Endometrium (tissue), 2 donors: ENCODE results near the gene B3GNT9.

Source experiments
- FAIRE-seq: peaks from 2 replicates; lab custom pipeline; 2012; peaks lifted over from hg19 to GRCh38; lab: Jason Lieb, UNC
- donor health status: control.
- donor health status: control.

B3GNT9 gene

GRCh38 chr16:67166598-67167168, 15.9 kb upstream of the B3GNT9 start:
- no peak for FAIRE-seq

DNA sequence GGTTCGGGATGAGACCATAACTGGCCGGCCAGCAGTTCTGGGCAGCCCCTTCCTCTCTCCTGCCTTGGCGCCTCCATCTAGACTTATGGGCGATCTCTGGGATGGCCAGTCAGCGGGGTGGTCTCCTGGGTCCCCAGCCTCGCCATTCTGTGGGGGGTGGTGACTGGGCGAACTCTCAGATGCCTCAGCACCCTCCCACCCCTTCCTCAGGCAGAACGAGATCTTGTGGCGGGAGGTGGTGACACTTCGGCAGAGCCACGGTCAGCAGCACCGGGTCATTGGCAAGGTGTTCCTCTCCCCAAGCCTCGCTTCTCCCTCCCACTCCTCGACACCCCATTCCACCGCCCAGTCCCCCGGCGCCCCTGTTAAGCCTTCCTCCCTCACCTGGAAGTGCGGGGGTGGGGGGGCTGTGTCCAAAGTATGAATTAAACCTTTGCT, 15.3 kb upstream of the B3GNT9 start:
- FAIRE-seq, result no peak

GRCh38 chr16:67165121-67166078, 14.6 kb upstream of the B3GNT9 start:
- no peak for FAIRE-seq

DNA sequence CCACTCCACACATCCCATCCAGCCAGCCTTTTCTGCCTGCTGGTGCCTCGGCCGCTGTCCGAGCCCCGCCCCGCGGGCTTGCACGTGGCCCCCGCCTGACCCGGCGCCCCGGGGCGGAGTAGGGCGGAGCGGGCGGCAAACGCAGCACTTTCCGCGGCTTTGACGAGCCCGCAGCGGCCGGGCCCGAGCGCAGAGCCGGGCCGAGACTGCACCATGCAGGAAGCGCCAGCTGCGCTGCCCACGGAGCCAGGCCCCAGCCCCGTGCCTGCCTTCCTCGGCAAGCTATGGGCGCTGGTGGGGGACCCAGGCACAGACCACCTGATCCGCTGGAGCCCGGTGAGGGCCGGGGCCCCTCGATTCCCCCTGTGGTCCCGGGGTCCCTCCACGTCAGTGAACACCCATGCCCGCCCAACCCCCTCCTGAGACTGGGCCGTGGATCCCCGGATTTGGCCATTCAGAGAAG, 13.8 kb upstream of the B3GNT9 start, which contains the start of gene HSF4:
Gene HSF4, plus strand, starts transcription at position 147 of the 463 bp plus-strand sequence. Its CDS starts 67 bp downstream, at position 214.
- FAIRE-seq, result no peak

- FAIRE-seq, result no peak
These were observed 13.3 kb upstream of the B3GNT9 start for GRCh38 chr16:67163999-67164558.

DNA sequence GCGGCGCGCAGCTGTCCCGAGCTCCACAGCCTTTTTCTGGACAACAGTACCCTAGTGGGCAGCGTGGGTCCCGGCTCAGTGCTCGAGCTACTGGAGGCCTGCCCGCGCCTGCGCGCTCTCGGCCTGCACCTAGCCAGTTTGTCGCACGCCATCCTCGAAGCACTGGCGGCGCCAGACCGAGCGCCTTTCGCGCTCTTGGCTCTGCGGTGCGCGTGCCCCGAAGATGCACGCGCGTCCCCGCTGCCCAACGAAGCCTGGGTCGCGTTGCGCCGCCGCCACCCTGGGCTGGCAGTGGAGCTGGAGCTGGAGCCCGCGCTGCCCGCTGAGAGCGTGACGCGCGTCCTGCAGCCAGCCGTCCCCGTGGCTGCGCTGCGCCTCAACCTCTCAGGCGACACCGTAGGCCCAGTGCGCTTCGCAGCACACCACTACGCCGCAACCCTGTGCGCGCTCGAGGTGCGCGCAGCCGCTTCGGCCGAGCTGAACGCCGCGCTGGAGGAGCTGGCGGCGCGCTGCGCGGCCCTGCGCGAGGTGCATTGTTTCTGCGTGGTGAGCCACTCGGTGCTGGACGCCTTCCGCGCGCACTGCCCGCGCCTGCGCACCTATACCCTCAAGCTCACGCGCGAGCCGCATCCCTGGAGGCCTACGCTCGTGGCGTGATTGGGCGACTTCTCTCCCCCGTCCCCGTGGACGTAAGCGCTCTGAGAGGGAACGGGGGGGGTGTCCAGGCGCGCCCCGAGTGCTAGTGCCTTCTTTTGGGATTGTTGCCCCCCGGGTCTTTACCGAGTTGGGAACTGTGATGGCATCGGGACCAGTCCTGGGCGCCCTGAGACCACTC, 12.6 kb upstream of the B3GNT9 start:
- FAIRE-seq, result no peak

- FAIRE-seq, result no peak
These were observed 11.8 kb upstream of the B3GNT9 start for GRCh38 chr16:67162506-67163163.

GRCh38 chr16:67161595-67162058, 10.8 kb upstream of the B3GNT9 start:
- no peak for FAIRE-seq

- FAIRE-seq, result no peak
These were observed 8.1 kb upstream of the B3GNT9 start for GRCh38 chr16:67158637-67159600.

DNA sequence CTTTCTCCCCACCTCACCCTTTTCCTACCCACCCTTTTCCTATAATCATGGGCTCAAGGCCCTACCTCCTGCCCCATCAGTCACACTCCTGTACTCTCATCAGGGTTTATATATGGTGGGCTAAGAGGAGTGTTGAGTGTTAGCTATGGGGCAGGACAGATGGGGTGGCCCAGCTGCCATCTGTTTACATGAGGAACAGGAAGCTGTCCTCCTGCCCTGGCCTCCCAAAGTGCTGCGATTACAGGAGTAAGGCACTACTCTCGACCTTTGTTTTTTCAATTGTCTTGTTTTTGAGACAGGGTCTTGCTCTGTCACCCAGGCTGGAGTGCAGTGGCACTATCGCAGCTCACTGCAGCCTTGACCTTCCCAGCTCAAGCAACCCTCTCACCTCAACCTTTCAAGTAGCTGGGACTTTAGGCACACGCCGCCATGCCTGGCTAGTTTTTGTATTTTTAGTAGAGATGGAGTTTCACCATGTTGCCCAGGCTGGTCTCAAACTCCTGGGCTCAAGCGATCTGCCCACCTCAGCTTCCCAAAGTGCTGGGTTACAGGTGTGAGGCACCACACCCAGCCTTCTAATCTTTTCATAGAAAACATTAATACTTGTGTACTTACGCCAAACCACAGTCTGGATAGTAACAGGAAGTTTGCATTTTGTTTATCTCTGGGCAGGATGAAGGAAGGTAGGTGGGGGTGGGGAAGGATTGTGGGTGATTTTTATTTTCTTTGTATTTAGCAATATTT, 7.3 kb upstream of the B3GNT9 start:
- FAIRE-seq, result no peak

DNA sequence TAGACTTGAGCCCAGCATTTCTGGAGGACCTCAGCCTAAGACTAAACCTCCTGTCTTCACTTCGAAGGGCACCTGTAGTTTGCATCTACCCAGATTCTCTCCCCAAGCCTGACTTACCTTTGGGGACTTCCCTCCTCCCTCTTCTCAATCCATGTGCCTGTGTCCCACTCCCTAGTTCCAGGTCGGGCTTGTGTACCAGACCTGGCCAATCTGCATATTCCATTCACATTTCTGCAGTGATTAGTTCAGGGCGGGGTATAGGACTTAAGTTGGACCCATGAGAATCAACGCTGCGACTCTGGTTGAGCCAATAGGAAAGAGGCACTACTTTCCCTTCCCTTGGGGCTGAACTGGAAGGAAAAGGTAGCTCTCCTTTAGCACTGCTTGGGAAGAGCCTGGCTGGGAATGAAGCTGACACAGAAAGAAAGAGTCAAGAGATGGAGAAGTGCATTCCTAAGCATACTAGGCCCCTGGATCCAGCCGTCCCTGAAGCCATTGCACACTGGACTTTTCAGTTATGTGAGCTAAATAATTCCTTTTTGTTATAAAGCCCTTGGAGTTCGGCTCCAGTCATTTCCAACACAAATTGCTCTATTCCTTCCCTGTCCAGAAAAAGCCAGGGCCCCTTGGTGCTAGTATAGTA, 6.4 kb upstream of the B3GNT9 start:
- no peak for FAIRE-seq

DNA sequence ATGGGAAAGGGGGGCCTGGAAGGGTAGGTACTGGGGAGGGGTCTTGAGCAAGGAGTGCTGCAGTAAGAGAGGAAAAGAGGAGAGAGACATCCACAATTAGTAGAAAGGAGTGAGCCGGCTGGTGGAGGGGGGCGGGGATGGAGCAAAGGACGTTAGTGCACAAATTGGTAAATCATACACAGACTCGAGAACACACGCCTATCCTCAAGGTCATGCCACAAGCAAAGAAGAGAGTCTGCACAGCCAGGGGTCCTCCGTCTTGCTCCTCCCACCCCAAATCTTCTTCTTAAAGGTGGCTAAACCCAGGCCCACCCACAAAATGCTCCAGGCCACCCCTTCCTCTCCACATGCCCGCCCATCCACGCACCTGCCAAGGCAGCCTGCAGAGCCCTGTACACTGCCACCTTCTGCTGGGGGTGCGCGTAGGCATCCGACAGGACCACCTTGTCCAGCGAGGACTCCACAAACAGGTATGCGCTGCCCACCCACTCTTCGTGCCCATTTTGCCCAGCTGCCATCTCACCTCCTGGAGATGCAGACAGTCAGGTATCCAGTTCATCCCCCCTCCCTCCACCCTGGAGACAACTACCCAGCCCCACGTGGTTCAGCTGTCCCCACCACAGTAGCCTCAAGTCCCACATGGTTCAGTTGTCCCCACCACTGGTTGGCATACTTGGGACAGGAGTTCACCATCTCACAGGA, 5.5 kb upstream of the B3GNT9 start:
- FAIRE-seq, result no peak

DNA sequence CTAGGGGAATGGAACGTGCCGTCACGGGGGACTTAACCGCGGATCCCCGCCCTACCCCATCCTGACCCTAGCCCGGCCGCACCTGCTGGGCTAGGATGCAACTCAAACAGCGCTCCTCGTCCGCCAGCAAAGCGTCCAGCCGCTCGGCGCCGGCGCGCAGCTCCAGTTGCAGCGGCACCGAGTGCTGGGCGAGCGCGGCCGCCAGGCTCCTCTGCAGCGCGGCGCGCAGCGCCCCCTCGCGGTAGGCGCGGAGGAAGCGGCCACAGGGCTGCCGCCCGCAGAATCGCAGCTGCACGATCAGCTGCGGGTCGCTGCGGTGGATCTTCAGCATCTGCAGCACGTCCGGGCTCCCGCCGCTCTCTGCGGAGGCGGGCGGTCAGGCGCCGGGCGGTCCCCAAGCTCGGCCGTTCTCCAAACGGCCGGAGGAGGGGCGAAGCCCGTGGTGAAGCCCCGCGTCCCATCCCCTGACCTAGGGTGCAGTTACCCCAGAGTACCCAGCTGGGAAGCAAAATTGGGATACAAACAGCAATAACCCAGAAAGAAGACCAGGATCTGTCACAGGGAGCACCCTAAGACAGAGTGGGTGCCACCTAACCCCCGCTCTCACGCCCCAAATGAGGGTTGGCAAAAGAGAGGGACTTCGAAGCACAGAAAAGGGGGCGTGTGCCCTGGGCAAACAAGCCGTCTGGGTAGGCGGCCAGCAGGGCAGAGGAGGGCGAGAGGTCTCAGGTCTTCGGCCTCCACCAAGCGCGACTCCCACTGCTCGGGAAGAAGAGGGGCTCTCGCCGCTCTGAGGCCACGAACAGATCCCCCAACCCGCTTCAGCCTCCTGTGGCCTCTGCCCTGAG, 4.7 kb upstream of the B3GNT9 start:
- no peak for FAIRE-seq

DNA sequence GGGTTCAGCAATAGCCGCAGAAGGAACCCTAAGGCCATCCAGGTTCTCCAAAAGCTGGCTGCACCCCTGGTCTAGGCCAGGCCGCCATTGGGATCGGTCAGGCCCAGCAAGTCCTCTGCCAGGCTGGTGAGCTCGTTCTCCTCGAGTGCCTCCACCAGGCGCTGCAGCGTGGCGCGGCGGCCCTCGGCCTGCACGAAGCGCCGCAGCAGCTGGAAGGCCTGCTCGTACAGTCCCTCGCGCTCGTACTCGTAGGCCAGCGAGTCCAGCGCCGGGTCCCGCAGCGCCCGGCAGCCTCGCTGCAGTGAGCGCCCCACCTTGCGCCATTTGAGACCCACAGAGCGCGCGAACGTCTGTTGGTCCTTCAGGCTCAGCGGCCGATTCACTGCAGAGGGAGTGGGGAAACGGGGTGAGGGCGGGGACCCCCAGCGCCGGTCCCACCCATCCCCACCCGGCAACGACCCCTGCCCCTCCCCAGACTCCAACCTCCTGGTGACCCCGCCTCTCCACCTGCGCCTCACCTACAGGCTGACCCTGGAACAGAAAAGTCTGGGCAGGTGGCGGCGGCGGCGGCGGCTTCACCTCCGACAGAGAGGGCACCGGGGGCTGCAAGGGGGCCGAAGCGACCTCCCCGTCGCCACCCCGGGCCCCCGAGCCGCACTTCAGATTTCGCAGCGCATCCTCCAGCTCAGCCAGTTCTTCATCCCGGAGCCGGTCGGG, 3.9 kb upstream of the B3GNT9 start:
- FAIRE-seq, result no peak

GRCh38 chr16:67151431-67152097, 766 bp upstream of the B3GNT9 start:
- FAIRE-seq, result no peak
